SIG-M5 (cell line): Measurements from ENCODE around the gene CAMKMT.

Experiments used
- DNase-seq: peaks from one replicate; lab custom pipeline; 2025; lab: John Stamatoyannopoulos, UW

Gene CAMKMT

DNA sequence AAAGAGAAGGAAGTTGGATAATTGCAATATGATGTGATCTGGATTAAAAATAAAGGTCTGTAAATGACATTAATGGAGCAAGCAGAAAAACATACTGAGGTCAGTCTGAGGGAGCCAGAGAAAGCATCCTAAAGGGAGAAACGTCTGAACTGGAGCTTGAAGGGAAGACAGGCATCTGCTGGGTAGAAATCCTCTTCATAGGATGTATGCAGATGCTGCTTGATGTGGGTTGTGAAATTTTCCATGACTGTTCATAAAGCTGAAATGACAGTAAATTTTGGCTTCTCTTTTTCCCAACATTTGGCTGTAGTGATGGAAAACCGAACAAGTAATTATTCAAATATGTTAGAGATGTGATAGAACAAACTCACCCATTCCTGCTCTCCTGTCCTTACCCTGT, 287.6 kb downstream of the CAMKMT start:
- DNase-seq = no peak

DNA sequence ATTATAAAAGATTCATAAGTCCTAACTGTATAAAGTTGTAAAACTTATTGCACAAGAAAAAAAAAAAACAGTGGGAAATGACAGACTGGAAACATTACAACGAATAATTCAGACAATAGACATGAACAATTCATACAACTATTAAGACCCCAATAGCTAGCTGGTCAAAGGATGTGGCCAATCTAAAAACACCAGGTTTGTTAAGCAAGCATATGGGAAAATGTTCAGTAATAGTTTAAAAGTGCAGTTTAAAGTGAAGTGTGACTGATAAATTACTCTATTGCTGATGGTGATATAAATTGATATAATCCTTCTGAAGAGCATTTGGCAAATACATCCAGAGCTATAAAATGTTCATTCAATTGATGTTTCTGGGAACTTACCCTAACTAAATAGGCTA, 289.0 kb downstream of the CAMKMT start:
- no peak for DNase-seq

DNA sequence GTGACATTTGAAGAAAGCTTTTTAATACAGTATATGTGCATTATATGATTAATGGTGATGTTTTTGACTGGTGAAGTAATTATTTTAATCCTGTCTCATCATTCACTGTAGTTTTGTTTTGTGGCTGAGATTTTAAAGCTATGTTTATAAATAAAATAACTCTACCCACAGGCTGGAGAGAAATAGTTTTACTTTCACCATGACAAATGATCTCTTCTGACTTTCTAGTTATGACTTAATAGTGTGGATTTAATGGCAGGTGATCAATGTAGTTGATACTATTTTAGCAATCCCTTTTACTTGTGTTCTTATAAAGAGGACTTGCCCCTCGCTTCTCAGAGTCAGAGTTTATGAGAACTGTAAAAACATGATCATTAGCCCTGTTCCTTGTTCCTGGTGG, 290.2 kb downstream of the CAMKMT start:
- no peak for DNase-seq

DNA sequence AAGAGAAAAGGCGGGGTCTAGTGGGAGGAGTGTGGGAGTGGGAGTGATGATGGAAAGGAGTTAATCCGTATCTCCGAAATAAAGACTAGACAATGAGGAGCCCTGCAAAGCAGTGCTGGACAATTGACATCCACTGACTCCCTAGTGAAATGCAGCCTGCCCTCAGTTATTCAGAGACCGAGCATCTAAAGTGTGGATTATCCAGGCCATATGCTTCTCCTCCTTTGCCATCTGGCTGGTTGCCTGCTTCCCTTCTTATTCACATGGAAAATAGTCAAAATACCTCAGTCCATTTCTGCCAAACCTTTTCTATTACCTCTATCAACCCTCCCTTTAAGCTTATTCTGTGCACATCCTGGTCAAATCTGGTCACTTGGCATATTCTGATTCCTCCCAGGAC, 291.0 kb downstream of the CAMKMT start:
- no peak for DNase-seq

DNA sequence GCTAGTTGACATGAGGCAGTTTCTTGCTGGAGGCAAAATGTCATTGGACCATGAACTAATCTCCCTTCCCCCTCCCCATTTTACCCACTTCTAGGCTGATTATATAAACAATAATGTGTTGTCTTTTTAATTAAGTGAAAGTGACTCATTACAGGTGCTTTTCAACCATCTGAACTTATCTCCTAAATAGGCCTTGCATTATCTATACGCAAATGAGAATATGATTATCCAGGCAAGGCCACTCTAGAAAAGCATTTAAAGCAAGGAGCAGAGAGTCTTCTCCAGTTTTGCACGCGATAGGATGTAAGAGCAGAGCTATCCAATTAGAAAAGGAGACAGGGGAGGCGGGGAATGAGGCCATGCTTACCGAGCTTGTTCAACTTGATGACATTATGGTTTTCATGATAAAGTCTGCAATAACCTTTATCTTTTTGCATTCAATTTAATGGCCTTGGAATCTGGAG, 293.7 kb downstream of the CAMKMT start:
- DNase-seq = no peak

DNA sequence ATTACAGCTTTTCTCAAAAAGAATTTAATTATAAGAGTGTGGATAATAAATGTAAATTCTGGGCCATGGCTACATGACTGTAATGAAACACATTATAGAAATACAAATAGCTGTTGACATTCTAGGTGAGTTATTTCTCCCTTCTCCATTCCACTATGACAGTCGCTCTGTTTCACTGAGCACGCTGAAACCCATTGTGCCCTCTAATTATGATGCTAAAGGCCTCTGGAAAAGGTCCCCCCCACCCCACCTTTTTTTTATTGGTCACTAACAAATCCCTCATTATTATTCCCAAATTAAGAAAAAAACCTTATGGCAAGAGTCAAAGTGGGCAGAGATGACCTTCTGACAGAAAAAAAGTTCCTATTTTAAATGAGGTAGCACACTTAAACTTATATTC, 294.7 kb downstream of the CAMKMT start:
- no peak for DNase-seq

DNA sequence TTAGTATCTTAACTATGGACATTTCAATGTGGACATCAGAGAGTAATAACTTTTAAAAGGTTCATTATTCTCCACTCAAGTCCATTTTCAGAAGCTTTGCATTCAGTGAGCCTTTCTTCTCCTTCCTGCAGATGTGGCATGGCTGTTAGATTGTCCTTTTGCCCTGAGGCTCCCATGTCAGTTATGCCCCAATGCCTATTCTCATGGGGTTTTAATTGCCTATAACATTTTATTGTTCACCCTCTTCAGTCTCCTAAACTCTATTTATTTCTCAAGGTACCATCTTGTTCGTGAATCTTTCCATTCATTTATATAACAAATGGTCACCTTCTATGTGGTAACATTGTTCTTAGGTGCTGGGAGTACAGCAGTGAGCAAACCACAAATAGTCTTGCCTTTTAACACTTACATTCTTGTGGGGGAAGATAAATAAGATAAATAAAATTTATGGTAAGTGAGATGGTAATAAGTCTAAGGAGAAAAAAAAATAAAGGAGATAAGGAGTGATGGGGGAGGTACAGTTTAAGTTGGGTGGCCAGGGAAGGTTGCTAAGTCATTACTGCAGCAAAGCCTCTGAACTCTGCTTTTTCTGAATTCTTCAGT, 301.8 kb downstream of the CAMKMT start:
- DNase-seq = no peak

DNA sequence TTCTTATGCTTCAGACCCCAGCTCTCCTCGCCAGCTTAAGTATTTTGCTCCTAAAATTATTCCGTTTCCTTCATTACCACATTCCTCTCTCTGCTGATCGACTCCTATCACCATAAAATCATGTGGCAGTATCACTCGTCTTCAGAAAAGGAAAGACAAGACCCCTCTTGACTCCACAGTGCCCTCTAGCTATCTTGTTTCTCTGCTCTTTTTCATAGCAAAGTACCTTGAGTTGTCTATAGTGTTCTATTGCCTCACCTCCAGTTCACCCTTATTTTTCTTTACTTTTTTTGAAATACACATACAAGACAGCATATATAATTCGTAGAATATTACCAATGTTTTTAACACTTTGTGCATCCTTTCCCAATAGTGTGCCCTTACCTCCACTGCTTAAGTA, 306.6 kb downstream of the CAMKMT start:
- DNase-seq = no peak

DNA sequence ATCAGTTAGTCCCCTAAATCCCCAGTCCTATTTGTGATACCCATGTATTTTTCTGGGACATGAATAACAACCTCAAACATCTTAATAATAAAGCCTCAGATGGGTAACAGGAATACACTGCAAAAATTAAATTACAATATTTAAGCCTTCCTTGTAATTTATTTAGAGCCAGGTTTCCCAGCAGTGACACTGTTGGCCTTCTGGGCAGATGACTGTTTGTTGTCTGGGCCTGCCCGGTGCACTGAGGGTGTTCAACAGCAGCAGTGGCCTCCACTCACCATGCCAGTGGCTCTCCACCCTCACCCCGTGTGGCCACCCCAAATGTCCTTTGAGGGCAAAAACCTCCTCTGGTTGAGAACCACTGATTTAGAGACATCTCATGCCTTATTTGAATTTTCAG, 309.5 kb downstream of the CAMKMT start:
- DNase-seq = no peak

DNA sequence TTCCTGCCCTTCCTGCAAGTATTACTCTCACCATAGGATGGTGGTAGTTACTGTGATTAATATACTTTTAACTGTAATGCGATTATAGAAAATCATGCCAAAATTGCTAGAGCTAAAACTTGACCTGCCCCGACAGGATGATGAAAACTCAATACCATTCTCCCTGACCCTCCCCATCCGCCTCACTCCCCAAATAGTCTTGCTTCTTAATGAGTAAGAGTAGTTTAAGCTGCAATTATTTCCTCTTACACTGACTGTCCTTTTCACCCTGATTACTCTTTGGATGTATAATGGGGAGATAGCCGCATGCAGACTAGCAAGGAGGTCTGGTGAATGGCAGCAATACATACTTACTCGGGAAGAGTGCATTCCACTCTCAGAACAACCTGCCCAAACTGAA, 310.2 kb downstream of the CAMKMT start:
- no peak for DNase-seq

DNA sequence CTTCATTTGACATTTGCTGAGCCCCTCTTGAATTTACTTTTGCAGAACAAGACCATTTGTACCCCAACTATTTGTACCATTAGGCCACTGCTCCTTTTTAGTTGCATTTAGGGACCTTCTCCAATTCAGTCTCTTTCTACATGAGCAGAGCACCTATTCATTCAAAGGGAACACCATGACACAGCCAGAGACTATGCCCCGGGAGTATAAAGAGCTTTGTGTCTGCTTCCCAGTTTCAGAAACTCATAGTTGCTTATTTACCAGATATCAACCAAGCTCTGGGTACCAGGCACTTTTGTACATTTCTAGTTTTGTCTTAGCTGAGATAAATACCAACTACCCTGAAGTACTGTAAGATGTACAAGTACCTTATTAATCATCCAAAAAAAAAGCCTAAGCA, 310.7 kb downstream of the CAMKMT start:
- no peak for DNase-seq

DNA sequence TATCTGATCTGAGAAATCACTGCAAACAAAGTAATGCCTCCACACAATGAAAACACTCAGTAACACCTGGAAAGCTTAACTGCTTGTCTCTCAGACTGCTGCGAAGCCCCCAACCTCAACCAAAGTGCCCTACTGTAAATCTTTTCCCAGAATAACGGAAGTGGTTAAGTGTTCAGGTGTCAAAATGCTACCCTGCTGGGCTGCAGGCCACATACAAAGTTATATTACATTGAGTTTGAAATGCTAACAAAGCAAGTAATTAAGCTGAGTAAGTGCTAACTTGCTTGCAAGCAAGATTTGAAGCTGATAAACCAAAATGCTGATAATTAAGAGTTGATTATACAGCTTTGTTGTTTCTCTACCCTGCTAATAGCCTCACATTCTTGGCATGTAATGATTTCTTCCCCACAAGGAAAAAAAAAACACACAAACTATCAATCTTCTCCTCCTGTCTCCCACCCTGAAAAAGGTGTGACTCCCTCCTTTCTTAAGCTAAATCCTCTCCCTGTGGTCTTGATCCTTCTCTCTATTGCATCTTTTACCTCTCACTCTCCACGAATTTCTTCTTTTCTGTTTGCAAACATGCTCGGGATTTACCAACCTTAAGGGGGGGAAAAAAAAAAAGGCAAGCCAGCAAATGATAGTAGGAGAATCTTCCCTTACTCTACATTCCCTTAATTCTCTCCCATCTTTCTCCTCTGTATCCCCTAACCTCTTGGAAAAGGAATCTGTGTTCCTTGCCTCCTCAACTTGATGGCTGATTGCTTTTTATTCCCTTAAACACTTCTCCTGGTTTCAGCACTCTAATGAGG, 312.9 kb downstream of the CAMKMT start:
- no peak for DNase-seq

DNA sequence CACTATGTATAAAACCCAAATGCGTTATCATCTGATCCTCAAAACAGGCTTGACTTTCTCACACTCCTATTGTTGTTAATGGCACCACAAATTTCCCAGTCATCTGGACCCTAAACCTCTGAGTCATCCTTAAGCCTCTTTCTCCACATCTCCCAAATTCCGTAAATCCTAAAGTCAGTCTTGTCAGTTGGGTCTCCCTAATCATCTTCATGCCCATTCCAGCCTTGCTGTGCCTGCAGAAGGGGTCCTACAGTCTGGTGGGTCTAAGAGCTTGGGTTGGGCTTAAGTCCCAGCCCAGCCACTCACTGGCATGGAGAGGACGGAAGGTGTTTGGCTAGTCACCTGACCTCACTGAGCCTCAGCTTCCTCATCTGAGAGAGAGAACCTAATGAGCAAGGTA, 314.6 kb downstream of the CAMKMT start:
- no peak for DNase-seq

DNA sequence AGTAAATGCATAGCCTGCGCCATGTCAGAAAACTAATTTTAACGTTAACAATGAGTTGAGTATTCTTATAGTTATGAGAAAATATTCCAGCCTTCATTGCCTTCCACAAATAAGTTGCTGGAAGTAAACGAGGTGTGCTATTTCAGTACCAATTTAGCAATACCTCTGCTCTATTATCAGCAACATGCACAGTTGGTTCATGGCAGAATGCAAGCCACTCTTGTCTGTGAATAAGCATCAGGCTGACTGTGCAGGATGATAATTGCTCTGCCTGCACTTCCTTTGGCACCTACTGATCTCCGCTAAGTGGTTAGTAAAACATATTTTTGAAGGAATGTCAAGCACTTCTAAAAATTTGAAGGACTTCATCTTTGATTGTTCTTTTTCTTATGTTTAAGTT, 317.8 kb downstream of the CAMKMT start:
- no peak for DNase-seq

DNA sequence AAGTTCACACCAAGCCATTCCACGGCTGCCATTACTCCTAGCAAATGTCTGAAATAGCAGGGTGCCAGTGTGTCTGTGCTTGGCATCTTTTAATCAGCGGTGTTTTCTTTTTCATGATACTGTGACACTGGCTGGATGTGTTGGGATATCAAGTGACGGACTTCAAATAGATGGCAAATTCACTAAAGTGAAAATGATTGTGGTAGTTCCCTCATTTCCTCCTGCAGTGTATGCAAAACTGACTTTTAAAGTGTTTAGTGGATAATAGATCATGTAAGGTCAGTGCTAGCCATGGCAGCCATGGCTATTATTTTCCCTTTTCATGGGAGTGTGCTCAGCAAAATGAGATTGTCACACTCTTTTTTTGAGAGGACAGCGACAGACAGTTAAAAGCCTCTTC, 318.2 kb downstream of the CAMKMT start:
- DNase-seq = no peak

DNA sequence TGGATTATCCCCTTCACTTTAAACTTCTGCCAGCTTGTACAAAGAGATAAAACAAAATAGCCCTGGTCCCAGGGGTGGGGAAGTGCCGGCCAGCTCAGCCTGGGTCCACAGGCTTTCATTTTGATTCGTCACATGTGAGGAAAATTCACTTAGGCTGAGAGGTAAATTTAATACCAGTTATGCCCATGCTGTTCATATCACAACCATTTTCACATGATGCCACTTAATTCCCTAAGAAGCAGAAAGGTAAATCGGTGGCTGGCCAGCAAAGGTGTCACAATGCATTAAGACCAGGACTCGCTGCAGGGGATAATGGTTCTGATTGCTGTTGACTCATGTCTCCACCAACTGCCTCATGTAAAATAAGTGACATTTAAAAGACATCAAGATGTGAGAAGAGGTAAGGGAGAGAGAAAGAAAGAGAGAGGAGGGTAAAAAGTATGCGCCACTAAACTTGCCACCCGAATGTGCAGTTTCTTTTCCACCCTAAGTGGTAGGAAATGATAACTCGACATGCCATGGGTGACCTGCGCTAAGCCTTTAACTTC, 318.8 kb downstream of the CAMKMT start:
- DNase-seq = no peak

DNA sequence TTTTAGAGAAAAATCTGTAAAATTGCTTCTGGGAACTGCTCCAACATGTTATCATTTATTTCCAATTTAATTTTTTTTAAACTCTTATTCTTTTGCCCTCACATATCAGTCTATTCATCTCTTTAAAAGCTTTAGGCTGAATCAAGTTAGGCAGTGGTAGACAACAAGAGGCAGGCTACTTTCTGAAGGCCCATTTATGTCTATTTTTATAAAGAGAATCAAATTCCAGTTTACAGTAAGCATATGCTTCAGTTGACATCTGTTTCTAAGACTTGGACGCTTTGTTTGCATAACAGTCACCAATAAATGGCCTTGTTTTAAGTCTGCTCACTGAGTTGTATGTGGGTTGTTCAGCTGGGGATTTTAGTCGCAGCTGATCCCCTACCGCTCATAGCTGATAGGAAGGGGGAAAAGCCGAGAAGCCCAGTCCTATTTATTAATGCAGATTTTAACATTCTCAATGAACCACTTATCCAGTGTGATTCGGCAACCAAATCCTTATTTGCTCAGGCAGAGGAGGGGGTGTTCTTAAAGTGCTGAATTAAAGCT, 319.3 kb downstream of the CAMKMT start:
- DNase-seq = no peak

DNA sequence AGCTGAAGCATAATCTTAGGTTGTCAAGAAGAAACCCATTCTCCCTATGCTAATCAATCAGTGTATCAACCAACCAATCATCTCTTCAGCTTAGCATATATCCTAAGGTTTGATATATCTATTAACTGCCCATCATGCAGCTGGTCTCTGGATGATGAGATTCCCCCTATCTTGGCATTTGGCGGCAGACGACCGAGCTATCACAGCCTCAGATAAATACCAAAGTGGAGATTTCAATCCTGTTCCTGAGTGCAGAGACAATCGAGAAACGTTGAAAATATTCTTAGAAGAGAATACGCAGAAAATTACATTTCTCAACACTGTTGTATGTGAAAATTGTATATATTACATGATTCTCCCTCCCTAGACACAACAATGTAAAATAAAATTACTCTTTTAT, 320.7 kb downstream of the CAMKMT start:
- no peak for DNase-seq

DNA sequence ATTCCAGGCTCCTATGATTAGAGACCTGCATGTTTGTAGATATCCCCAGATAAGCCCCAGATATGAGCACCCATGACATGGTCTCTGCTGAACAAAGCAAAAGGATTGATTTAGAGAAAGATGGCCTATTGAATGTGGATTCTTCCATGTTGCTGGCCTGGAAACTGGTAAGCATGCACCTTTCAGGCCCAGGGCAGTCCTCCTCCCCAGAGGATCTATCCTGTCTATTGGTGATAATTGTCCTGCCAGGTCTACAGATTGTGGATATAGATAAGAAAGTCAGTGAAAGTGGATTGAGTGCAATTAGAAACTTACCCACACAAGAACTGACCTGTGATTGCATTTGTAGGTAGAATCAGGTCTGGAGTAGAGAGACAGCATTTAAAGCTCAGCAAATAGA, 322.8 kb downstream of the CAMKMT start:
- no peak for DNase-seq

DNA sequence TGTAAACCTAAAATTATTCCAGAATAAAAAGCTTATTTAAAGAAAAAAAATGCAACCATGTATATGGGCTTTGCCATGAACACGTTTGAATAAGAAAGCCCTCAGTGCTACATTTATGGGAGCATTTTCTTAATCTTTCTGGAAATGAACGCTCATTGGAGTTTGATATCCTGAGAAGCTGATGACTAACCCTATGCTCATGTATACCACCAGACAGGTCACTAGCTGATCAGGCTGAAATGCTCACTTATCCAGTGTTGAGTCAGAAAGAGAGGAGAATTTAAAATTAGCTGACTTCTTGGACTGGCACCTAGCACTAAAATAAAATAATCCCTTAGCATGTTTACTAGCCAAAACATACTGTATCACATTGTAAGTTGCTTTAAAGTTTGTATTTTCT, 324.8 kb downstream of the CAMKMT start:
- DNase-seq = no peak

DNA sequence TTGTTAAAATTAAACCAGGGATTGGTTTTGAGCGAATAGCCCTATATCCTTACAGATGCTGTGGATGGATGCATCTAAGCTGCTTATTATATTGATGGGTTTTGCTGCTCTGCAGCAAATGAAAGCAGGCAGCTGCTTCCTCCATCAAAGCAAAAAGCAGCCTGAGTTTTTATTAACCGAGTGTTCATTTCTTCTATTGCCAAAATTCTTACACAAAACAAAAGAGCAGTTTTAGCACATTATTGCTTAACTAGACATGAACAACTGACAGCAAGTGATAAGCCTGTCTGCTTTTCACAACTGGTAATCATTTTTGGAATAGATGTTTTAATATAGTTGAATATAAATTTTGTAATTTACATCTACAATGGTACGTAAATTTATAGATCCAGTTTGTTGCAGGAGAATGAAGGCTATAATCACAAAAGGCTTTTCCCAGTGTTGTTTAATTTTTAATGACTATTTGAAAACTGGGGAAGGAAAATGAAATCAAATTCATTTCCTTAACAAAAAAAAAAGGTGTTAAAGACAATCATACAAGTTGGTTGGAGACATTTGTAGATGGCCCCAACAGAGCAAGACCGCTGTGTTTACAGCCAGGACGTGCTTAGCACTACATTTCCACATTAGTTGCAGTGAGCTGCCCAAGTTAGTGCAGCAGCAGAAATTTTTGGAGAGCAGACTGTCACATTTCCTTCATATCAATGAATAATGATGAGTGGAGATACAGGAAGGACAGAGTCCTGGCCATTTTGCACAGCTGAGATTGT, 326.1 kb downstream of the CAMKMT start:
- DNase-seq = no peak

DNA sequence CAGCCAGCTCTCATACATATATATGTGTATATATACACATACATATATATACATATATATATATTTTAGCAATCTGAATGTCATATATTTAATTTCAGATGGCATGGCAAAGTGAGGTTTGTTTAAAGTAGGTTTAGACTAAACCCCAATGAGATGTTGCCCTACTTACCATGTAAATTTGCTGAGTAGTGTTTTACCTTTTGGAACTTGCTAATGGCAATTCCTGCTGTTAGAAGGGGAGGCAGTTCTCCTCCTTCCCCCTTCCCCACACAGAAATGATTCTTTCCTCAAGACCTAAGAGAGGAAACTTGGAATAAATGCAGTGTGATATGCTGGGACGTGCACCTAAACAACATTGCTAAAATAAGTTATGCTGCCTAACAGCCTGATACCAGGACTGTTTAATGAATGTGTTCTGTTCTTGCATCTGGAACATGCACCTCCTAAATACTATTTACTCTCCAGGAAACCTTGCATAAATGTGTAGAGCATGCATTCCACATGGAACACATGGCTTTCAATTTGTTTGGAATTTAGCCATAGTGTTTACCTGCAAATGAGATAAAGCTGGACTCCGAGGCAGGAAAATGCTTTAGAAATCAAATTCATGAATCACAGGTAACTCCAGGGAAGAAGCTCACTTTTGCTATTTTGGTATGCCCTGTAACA, 326.8 kb downstream of the CAMKMT start:
- no peak for DNase-seq
